K562 (cell line): Measurements from ENCODE around the gene CTDNEP1. TPM values are rescaled to one million over a fixed set of nuclear protein-coding genes. Genes with fewer than 3 reads are reported as not detected.
A peak's percentile ranks its signal among the peaks of the same experiment; 100 is the strongest.

Experiments
- ATAC-seq: fragments of 200-7000 bp; cut with Tn5 transposase; 3 replicates; pipeline ENCODE4 v1.9.1; 2020; ENCODE audit warnings: moderate library complexity
- BruUV-seq: library from RNA; stranded (reverse); fragments of 400-500 nt; replicated peaks from 2 replicates; lab custom pipeline; 2021; lab: Mats Ljungman, UMichigan
- CTCF ChIA-PET: fragments of 300-600 bp; formaldehyde crosslinking; extraction: SDS; loops from one replicate; lab custom pipeline; 2021; ENCODE audit warnings: low intra/inter-chr PET ratio; lab: Yijun Ruan, JAX
- POLR2A ChIA-PET: fragments of 300-600, 350-650 bp; sonication (Branson Sonifier 250); formaldehyde crosslinking; extraction: SDS; loops from one replicate; lab custom pipeline; 2021; ENCODE audit warnings: antibody characterized with exemption, inconsistent platforms; lab: Yijun Ruan, JAX
- DNase-seq, 4 experiments: peaks; one replicate each; pipeline versions ENCODE4 v3.0.0 to v3.0.0-alpha.2; 2011 to 2018; ENCODE audit warnings: low spot score in 3 of 4, mixed read lengths in 3 of 4; ENCODE audit errors: extremely low read depth in 1 of 4
- FAIRE-seq: peaks from 2 replicates; lab custom pipeline; 2011; peaks lifted over from hg19 to GRCh38; lab: Jason Lieb, UNC
- H2AFZ ChIP-seq: 2 replicates; pipeline ENCODE4 v1.6.0; 2011; ENCODE audit warnings: low read depth, low read length, control low read depth, inconsistent platforms
- H3K27ac ChIP-seq: fragments of 200-600 bp; 3 replicates; pipeline ENCODE4 v1.8.0; 2011; ENCODE audit warnings: low read depth, mild to moderate bottlenecking, control low read depth, inconsistent platforms, low read length, moderate library complexity, mixed read lengths; ENCODE audit errors: extremely low read depth
- H3K27me3 ChIP-seq, 2 experiments: fragments of 300-600 bp in 1 of 2; 2 replicates in 1 of 2; 3 replicates in 1 of 2; pipeline versions ENCODE4 v1.6.0 to v1.8.0; 2011; ENCODE audit warnings: inconsistent platforms in 2 of 2, low read length in 2 of 2, mild to moderate bottlenecking in 1 of 2, mixed read lengths in 1 of 2, moderate library complexity in 1 of 2; ENCODE audit not compliant: control insufficient read depth in 2 of 2, insufficient read depth in 2 of 2
- H3K36me3 ChIP-seq: fragments of 300-600 bp; 3 replicates; pipeline ENCODE4 v1.8.0; 2011; ENCODE audit warnings: mild to moderate bottlenecking, low read length, inconsistent platforms; ENCODE audit not compliant: control insufficient read depth, insufficient read depth
- H3K4me1 ChIP-seq, 2 experiments: fragments of 200-600 bp in 1 of 2; replicated peaks in 1 of 2; 2 replicates in 1 of 2; 3 replicates in 1 of 2; pipeline versions ENCODE4 v1.5.1 to v1.8.0; 2011; ENCODE audit warnings: inconsistent platforms in 2 of 2, low read length in 2 of 2, mild to moderate bottlenecking in 1 of 2, mixed read lengths in 1 of 2, moderate library complexity in 1 of 2; ENCODE audit not compliant: control insufficient read depth in 2 of 2, insufficient read depth in 2 of 2
- H3K4me2 ChIP-seq: 2 replicates; pipeline ENCODE4 v1.6.1; 2011; ENCODE audit warnings: low read length, control low read depth, inconsistent platforms, mixed read lengths; ENCODE audit not compliant: insufficient read depth
- H3K4me3 ChIP-seq: fragments of 200-600 bp; sonication (generic), shearing (Covaris generic); 2 replicates; pipeline ENCODE4 v1.5.1; 2016; ENCODE audit warnings: control low read depth, inconsistent platforms
- H3K79me2 ChIP-seq: fragments of 200-600 bp; 3 replicates; pipeline ENCODE4 v1.8.0; 2011; ENCODE audit warnings: low read length, inconsistent platforms; ENCODE audit not compliant: control insufficient read depth, insufficient read depth
- H3K9ac ChIP-seq, 2 experiments: 2 replicates each; pipeline versions ENCODE4 v1.6.0 to v1.6.1; 2011; ENCODE audit warnings: low read depth in 2 of 2, low read length in 2 of 2, control low read depth in 1 of 2, inconsistent platforms in 1 of 2, mild to moderate bottlenecking in 1 of 2, mixed read lengths in 1 of 2; ENCODE audit not compliant: insufficient read depth in 1 of 2
- H3K9me1 ChIP-seq: one replicate; pipeline ENCODE4 v1.6.0; 2011; ENCODE audit warnings: inconsistent platforms, mild to moderate bottlenecking, low read length, moderate library complexity; ENCODE audit not compliant: control insufficient read depth, insufficient read depth
- H3K9me3 ChIP-seq: replicated peaks from 2 replicates; pipeline ENCODE4 v1.5.1; 2011; ENCODE audit warnings: low read depth, low read length, inconsistent platforms; ENCODE audit not compliant: control insufficient read depth, insufficient read depth
- H4K20me1 ChIP-seq: replicated peaks from 2 replicates; pipeline ENCODE4 v1.6.1; 2011; ENCODE audit warnings: low read length, inconsistent platforms, mixed read lengths; ENCODE audit not compliant: control insufficient read depth, insufficient read depth
- CREB1 ChIP-seq, 2 experiments: sonication (generic) in 1 of 2; formaldehyde crosslinking in 1 of 2; IDR thresholded peaks; 2 replicates each; pipeline versions ENCODE4 v1.6.1 to v1.8.0; 2012 to 2022; ENCODE audit warnings: inconsistent platforms in 1 of 2, mild to moderate bottlenecking in 1 of 2, missing genetic modification reagents in 1 of 2, moderate library complexity in 1 of 2
- ZBTB7A ChIP-seq: IDR thresholded peaks from 2 replicates; pipeline ENCODE4 v1.6.1; 2011; ENCODE audit warnings: low read depth, mild to moderate bottlenecking, low read length, moderate library complexity, borderline replicate concordance; ENCODE audit not compliant: control insufficient read depth
- WGBS: fragments of 100-300 bp; shearing (Covaris generic); methylation state at CpG from one replicate; pipeline ENCODE4 v1.1.6; 2016; ENCODE audit warnings: low coverage, mixed read lengths; ENCODE audit not compliant: insufficient coverage; ENCODE audit errors: missing lambda C conversion rate; 5-methylcytosine and 5-hydroxymethylcytosine counted together
- in situ Hi-C: fragments of 300-500 bp; cut with MboI; formaldehyde crosslinking; loops from 4 replicates; pipeline ENCODE4 v1.15.0; 2018; ENCODE audit warnings: inconsistent platforms, mixed read lengths
- intact Hi-C: fragments of 100-400 bp; cut with micrococcal nuclease; formaldehyde crosslinking; loops from 2 replicates; pipeline ENCODE4 v1.14.2; 2022
- polyA plus RNA-seq, 8 experiments: library from polyadenylated mRNA; depleted of rRNA in 4 of 8; stranded (reverse) in 5 of 8; unstranded in 3 of 8; fragments of >200 nt; fragmentation: Nextera tagmentation in 2 of 8; fragmentation: Illumina TruSeq in 1 of 8; extraction: Ambion mirVana in 2 of 8; extraction: Trizol in 1 of 8; gene quantifications; 2 replicates each; pipeline versions ENCODE4 v1.2.1 to v1.2.3, GENCODE V29; 2011 to 2014; ENCODE audit warnings: inconsistent platforms in 1 of 8, missing spikeins in 1 of 8
- total RNA-seq, 7 experiments: library from RNA; depleted of rRNA in 6 of 7; stranded (reverse); fragments of >200 nt in 6 of 7; fragmentation: Illumina TruSeq in 2 of 7; extraction: Trizol in 2 of 7; gene quantifications; 2 replicates each; pipeline versions ENCODE4 v1.2.1 to v1.2.3, GENCODE V29; 2011 to 2021; ENCODE audit warnings: low replicate concordance in 1 of 7

CTDNEP1 gene
- total and polyA plus RNA-seq, 9 of the 15 experiments (the other 6 are each of a cell fraction or from before 2014, with no cell fraction given): 10.7 to 150 (median 28.5) TPM

GRCh38 chr17:7208027-7208571, 43.4 kb downstream of the CTDNEP1 start:
- Histone ChIP-seq H3K36me3 (peaks cover 8% of the 10 kb centered on the region; the same call in 1 of the 3 replicates), H3K9ac (no peak overlapping the region), H3K4me2 (no peak overlapping the region), H3K27me3 (no peaks in the 10 kb centered on the region), H3K4me1 (peaks cover 7 to 38% of the 10 kb centered on the region in 2 experiments; a peak in 4 of 5 replicates), H3K4me3 (no peak overlapping the region), H3K79me2 (peaks cover 7% of the 10 kb centered on the region; the same call in 2 of the 3 replicates), H3K9me3 (no peaks in the 10 kb centered on the region), H3K27ac (no peak overlapping the region), H2AFZ (no peak overlapping the region), H3K9me1 (no peaks in the 10 kb centered on the region), H4K20me1 (peaks cover 3% of the 10 kb centered on the region; the same call in 1 of the 2 replicates)
- intact Hi-C loops (no loop called here), in situ Hi-C loops (no loop called here)
- no peak for DNase-seq
- BruUV-seq: no TSS peak
- WGBS: 39% methylated on average over 6 of the region's 21 CpGs
- POLR2A ChIA-PET: interaction anchor here (1.0 to 1.1 kb wide), 2 partner anchors 12 to 13 kb away, joined by 3 read pairs; partner anchors contain the start of genes ACADVL and DLG4
- CTCF ChIA-PET: no interaction called here
- TF ChIP-seq CREB1 (IDR thresholded peaks at IDR 0.05) (no peak), CREB1 (CRISPR knock-in tag; IDR thresholded peaks at IDR 0.05) (no peak), ZBTB7A (peak; percentile 28; the same call in 1 of the 2 replicates)
- FAIRE-seq: no peak
- ATAC-seq: no peak
